ENCODE data around the gene PLK1. TPM values are rescaled to one million over a fixed set of nuclear protein-coding genes. Genes with fewer than 3 reads are reported as not detected.
"Not testable (repeated sequence)": the region's sequence is repeated elsewhere in the genome, so short reads cannot be mapped to it uniquely, and the experiment has no call there.

The PLK1 gene
- 72.9 and 86.5 TPM in 2 replicates for total RNA-seq (2014; rRNA removed; shearing (Covaris generic))

GRCh38 chr16:23678430-23679273, at the start of gene PLK1:
PLK1 (plus strand) TSS chr16:23678889; CDS start chr16:23678933, 44 bp downstream.
- peak; percentile 82 to 88 for DNase-seq (ENCODE audit: low read depth in 1 of 2, low spot score in 2 of 2)
- Histone ChIP-seq H3K36me3 (peaks cover 58% of the 10 kb centered on the region), H3K27ac (peak within 1 kb of the TSS; percentile 50), H3K4me3 (peak within 1 kb of the TSS; percentile 69), H3K27me3 (replicated peaks) (no peaks in the 10 kb centered on the region), H3K9me3 (replicated peaks) (no peaks in the 10 kb centered on the region), H3K4me1 (replicated peaks) (peaks cover 24% of the 10 kb centered on the region)

DNA sequence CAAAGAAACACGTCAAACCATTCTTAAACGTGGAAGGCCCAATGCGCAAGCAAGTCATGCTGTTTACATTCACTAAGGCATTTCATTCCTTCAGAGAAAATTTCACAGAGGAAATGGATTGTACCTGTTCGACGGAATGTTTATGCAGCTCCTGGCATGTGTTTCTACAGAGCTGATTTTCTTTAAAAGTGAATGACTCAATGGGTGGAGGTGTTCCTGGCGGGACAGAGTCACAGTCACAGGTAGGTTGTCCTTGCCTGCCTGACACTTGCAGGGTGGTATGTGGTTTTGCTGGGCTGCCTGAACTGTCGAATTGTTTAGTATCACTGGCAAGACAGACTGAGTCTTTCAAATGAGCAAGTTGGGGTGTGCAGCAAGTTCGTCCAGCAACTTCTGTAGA, 49.2 kb upstream of the PLK1 start:
- H3K27ac ChIP-seq, result no peak overlapping the region
- H3K4me3 ChIP-seq, result no peak overlapping the region
- peaks cover 65% of the 10 kb centered on the region for H3K36me3 ChIP-seq
- H3K27me3 ChIP-seq (replicated peaks), result no peaks in the 10 kb centered on the region
- no peaks in the 10 kb centered on the region for H3K9me3 ChIP-seq (replicated peaks)
- no peaks in the 10 kb centered on the region for H3K4me1 ChIP-seq (replicated peaks)
- DNase-seq (ENCODE audit: low read depth in 1 of 2, low spot score in 2 of 2), result no peak

DNA sequence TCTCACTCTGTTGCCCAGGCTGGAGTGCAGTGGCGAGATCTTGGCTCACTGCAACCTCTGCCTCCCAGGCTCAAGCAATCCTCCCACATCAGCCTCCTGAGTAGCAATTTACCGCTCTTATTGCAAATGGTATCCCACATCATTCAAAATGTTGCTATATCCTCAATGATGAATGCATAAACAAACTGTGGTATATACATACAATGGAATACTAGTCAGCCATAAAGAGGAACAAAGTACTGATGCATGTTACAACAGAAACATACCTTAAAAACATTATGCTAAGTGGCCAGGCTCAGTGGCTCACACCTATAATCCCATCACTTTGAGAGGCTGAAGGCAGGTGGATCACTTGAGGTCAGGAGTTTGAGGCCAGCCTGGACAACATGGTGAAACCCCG, 46.8 kb upstream of the PLK1 start:
- H3K9me3 ChIP-seq (replicated peaks); H3K4me1 ChIP-seq (replicated peaks); H3K27ac ChIP-seq; DNase-seq (ENCODE audit: low read depth in 1 of 2, low spot score in 2 of 2); H3K27me3 ChIP-seq (replicated peaks); H3K4me3 ChIP-seq: not testable (repeated sequence)
- peaks cover 60% of the 10 kb centered on the region for H3K36me3 ChIP-seq

DNA sequence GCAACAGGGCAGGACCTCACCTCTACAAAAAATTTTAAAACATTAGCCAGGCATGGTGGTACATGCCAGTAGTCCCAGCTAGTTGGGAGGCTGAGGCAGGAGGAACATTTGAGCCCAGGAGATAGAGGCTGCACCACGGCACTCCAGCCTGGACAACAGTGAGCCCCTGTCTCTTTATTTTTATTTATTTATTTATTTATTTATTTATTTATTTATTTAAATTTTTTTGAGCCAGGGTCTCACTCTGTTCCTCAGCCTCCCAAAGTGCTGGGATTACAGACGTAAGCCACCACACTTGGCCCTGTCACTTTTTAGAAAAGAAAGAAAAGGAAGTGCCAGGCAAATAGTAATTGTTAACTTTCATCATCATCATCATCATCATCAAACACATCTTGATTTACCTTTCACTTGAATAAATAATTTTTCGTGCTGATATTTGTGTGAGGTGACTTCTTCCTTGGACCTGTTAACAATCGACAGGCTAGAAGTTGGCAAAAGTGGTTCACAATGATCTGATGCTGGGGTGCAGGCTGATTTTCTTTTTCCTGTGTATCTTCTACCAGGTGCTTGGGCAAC, 44.1 kb upstream of the PLK1 start:
- Histone ChIP-seq H3K27ac (no peak overlapping the region), H3K9me3 (replicated peaks) (no peaks in the 10 kb centered on the region), H3K4me1 (replicated peaks) (no peaks in the 10 kb centered on the region), H3K4me3 (no peak overlapping the region), H3K27me3 (replicated peaks) (no peaks in the 10 kb centered on the region), H3K36me3 (peaks cover 57% of the 10 kb centered on the region)
- DNase-seq (ENCODE audit: low read depth in 1 of 2, low spot score in 2 of 2), result no peak

DNA sequence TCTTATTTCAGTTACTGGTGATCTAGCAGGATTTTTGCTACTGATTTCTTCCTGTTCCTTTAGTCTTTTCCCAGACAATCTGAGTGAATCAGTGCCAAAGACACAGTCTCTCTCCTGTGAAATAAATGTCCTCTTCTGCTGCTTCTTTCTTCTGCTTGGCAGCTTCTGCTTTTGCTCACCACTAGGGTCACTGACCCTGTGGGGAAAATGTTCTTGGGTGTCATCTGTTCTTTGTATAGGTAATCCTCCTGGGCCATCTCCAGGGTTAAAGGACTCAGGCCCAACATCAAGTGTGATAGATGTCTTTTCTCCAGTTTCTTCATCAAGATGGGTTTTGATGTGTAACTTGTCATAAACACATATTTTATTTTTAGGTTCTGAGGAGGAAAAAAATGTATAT, 42.7 kb upstream of the PLK1 start:
- Histone ChIP-seq H3K4me3 (no peak overlapping the region), H3K36me3 (peaks cover 46% of the 10 kb centered on the region), H3K4me1 (replicated peaks) (peaks cover 5% of the 10 kb centered on the region; the same call in 1 of the 2 replicates), H3K27me3 (replicated peaks) (no peaks in the 10 kb centered on the region), H3K27ac (no peak overlapping the region), H3K9me3 (replicated peaks) (no peaks in the 10 kb centered on the region)
- no peak for DNase-seq (ENCODE audit: low read depth in 1 of 2, low spot score in 2 of 2)

DNA sequence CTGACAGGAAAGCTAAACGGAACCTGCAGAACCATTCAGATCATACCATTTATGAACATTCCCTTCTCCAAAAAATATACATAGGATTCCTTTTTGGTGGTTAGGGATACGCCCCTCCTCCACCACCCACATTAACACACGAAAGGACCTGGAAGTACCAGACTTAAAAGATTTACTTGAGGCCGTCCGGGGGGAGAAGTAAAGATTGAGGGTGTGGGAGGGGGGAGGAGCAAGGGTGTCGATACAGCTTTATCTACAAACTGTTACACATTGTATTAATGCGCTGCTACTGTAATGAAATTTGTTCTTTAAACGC, 38.1 kb upstream of the PLK1 start:
- DNase-seq (ENCODE audit: low read depth in 1 of 2, low spot score in 2 of 2), result no peak
- Histone ChIP-seq H3K27me3 (replicated peaks) (no peaks in the 10 kb centered on the region), H3K36me3 (peaks cover 48% of the 10 kb centered on the region), H3K9me3 (replicated peaks) (no peaks in the 10 kb centered on the region), H3K4me3 (peak overlapping the region; percentile 74), H3K27ac (peak overlapping the region; percentile 50), H3K4me1 (replicated peaks) (peaks cover 10% of the 10 kb centered on the region; the same call in 1 of the 2 replicates)

GRCh38 chr16:23640931-23641765, 37.5 kb upstream of the PLK1 start, which contains the start of the genes DCTN5 and PALB2:
DCTN5 (plus strand) TSS chr16:23641466; CDS start chr16:23641543, 77 bp downstream.
PALB2 (minus strand) TSS chr16:23641310; CDS start chr16:23641157, 153 bp downstream.
- H3K4me1 ChIP-seq (replicated peaks), result peaks cover 10% of the 10 kb centered on the region; the same call in 1 of the 2 replicates
- no peaks in the 10 kb centered on the region for H3K27me3 ChIP-seq (replicated peaks)
- H3K4me3 ChIP-seq, result peak within 1 kb of the TSS; percentile 74
- peaks cover 49% of the 10 kb centered on the region for H3K36me3 ChIP-seq
- no peaks in the 10 kb centered on the region for H3K9me3 ChIP-seq (replicated peaks)
- peak; percentile 83 to 92 for DNase-seq (ENCODE audit: low read depth in 1 of 2, low spot score in 2 of 2)
- peak within 1 kb of the TSS; percentile 50 for H3K27ac ChIP-seq

GRCh38 chr16:23642246-23642774, 36.4 kb upstream of the PLK1 start:
- peak overlapping the region; percentile 33 for H3K27ac ChIP-seq
- peaks cover 10% of the 10 kb centered on the region; the same call in 1 of the 2 replicates for H3K4me1 ChIP-seq (replicated peaks)
- no peaks in the 10 kb centered on the region for H3K9me3 ChIP-seq (replicated peaks)
- peak overlapping the region; percentile 74 for H3K4me3 ChIP-seq
- DNase-seq (ENCODE audit: low read depth in 1 of 2, low spot score in 2 of 2), result no peak
- H3K36me3 ChIP-seq, result peaks cover 50% of the 10 kb centered on the region
- no peaks in the 10 kb centered on the region for H3K27me3 ChIP-seq (replicated peaks)

DNA sequence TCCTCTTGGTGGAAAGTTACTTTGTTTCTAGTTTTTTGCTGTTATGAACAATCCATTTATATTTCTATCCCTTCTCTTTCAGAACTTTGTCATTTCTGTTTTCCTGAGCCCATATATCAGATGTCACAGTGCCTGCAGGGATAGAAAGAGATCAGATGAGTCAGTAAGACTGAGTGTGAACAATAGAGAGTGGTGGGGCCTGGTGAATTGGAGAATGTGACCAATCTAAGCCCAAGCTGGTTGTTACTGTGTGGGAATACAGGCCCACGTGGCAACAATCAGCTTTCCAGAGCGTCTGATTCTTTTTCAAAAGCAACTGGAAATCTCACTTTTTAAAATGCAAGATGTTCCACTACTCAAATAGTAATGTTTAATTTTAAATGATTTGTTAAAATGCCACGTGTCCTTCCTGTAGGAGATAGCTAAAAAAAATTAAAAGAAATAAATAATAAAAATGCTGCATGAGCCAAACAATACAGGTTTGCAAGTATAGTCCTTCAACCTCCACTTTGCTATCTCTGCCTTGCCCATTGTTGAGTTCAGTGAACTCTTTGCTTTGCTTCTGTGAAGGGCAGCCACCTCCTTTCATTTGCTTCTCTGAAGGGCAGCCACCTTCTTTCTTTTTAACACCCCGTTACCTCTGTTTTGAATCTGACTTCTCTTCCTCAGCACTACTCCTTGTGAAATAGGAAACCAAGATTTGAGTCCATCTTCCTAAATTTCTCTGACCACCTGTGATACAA, 27.8 kb upstream of the PLK1 start:
- H3K36me3 ChIP-seq, result peaks cover 71% of the 10 kb centered on the region
- DNase-seq (ENCODE audit: low read depth in 1 of 2, low spot score in 2 of 2), result peak in 1 of 2 experiments; percentile 14
- no peak overlapping the region for H3K27ac ChIP-seq
- no peaks in the 10 kb centered on the region for H3K9me3 ChIP-seq (replicated peaks)
- peaks cover 6% of the 10 kb centered on the region for H3K4me1 ChIP-seq (replicated peaks)
- no peaks in the 10 kb centered on the region for H3K27me3 ChIP-seq (replicated peaks)
- H3K4me3 ChIP-seq, result no peak overlapping the region

GRCh38 chr16:23651943-23652468, 26.7 kb upstream of the PLK1 start:
- Histone ChIP-seq H3K9me3 (replicated peaks) (no peaks in the 10 kb centered on the region), H3K4me1 (replicated peaks) (peaks cover 6% of the 10 kb centered on the region), H3K4me3 (no peak overlapping the region), H3K36me3 (peaks cover 70% of the 10 kb centered on the region), H3K27ac (no peak overlapping the region), H3K27me3 (replicated peaks) (no peaks in the 10 kb centered on the region)
- DNase-seq (ENCODE audit: low read depth in 1 of 2, low spot score in 2 of 2), result no peak

DNA sequence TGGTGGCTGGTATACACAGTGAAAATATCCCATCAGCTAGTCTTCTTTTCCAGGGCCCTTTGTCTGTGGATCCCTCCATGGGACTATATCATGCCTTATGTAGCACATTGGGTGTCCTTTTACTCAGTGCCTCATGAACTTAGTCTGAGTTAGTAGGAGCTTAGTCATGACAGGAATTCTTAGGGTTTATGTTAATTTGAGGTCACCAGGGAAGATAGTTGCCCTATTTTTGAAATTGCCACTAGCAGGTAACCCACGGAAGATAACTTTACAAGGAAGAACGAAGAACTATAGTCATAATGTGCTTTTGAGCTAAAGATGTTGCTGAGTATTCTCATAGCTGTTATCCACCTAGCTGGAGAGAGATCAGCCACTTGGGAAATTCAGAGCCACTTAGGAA, 14.8 kb upstream of the PLK1 start:
- peaks cover 95% of the 10 kb centered on the region for H3K36me3 ChIP-seq

GRCh38 chr16:23666571-23667354, 11.9 kb upstream of the PLK1 start:
- peaks cover 9% of the 10 kb centered on the region; the same call in 1 of the 2 replicates for H3K4me1 ChIP-seq (replicated peaks)
- no peak overlapping the region for H3K4me3 ChIP-seq
- no peaks in the 10 kb centered on the region for H3K9me3 ChIP-seq (replicated peaks)
- no peaks in the 10 kb centered on the region for H3K27me3 ChIP-seq (replicated peaks)
- H3K36me3 ChIP-seq, result peaks cover 96% of the 10 kb centered on the region
- H3K27ac ChIP-seq, result no peak overlapping the region
- no peak for DNase-seq (ENCODE audit: low read depth in 1 of 2, low spot score in 2 of 2)

More for the DNA sequence above, 14.8 kb upstream of the PLK1 start:
- H3K27ac ChIP-seq, result no peak overlapping the region
- H3K27me3 ChIP-seq (replicated peaks), result no peaks in the 10 kb centered on the region
- no peak overlapping the region for H3K4me3 ChIP-seq
- no peak for DNase-seq (ENCODE audit: low read depth in 1 of 2, low spot score in 2 of 2)
- no peaks in the 10 kb centered on the region for H3K9me3 ChIP-seq (replicated peaks)
- H3K4me1 ChIP-seq (replicated peaks), result no peaks in the 10 kb centered on the region

Data from SJSA1 (cell line).